Skeletal muscle cell (primary cell): ENCODE measurements around the gene RFK.
A peak's percentile ranks its signal among the peaks of the same experiment; 100 is the strongest.
"Not testable (repeated sequence)": the region's sequence is repeated elsewhere in the genome, so short reads cannot be mapped to it uniquely, and the experiment has no call there.

Source experiments
- DNase-seq: peaks from one replicate; pipeline ENCODE4 v3.0.0-alpha.2; 2010; ENCODE audit warnings: low read depth
- H3K4me3 ChIP-seq: 2 replicates; pipeline ENCODE4 v1.5.1; 2011; ENCODE audit warnings: low read depth, mild to moderate bottlenecking, control low read depth, low read length, moderate library complexity

RFK gene

DNA sequence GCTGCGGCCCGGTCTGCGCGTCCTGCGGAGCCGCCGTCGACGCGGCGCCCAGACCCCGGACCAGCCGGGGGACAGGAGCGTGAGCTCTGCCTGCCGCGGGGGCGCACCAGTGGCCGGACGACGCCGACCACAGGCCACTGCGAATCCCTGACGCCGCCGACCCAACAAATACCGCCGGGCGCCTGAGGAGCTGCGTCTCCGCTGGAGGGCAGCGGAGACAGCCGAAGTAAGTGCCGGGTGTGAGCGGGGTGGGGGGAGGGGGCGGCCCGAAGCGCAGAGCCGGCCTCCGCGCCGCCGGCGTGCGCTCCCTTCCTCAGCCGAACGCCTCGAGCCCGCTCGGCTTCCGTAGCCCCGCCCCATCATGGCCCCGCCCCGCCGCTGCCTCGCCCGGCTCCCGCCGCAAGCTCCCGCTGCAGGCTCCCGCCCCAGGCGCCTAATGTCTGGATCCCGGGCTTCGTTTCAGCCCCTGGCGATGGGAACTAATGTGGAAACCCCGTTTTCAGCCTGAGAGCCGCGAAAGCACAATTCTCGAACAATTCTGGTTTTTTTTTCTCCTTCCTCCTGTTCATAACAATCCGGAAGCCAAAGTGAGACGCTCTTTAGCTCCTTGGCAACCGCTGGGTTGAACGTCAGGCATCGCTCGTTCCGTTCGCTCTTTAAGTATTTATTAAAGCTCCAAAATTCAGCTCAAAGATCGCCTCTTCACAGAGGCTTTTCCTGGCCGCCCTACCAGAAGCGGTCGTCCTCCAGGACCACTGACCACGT lies at the start of gene RFK:
Gene RFK (minus strand): TSS at position 232 of the 765 bp plus-strand sequence. CDS start 255 bp downstream, outside the sequence.
- DNase-seq: peak; percentile 82
- H3K4me3 ChIP-seq: peak within 1 kb of the TSS; percentile 89

DNA sequence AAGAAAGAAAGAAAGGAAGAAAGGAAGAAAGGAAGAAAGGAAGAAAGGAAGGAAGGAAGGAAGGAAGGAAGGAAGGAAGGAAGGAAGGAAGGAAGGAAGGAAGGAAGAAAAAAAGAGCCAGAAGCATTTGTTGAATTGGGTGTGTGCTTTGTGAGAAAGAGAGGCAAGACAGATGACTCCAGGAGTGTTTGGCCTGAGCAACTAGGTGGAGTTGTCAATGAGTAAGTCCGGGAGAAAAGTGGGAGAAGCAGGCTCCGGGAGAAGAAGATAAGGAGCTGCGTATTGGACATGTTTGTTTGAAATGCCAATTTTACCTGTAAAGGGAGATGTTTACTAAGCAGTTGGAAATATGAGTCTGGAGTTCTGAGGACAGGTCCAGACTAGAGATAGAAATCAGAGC lies 49.7 kb upstream of the RFK start:
- H3K4me3 ChIP-seq: no peak overlapping the region
- no peak for DNase-seq

DNA sequence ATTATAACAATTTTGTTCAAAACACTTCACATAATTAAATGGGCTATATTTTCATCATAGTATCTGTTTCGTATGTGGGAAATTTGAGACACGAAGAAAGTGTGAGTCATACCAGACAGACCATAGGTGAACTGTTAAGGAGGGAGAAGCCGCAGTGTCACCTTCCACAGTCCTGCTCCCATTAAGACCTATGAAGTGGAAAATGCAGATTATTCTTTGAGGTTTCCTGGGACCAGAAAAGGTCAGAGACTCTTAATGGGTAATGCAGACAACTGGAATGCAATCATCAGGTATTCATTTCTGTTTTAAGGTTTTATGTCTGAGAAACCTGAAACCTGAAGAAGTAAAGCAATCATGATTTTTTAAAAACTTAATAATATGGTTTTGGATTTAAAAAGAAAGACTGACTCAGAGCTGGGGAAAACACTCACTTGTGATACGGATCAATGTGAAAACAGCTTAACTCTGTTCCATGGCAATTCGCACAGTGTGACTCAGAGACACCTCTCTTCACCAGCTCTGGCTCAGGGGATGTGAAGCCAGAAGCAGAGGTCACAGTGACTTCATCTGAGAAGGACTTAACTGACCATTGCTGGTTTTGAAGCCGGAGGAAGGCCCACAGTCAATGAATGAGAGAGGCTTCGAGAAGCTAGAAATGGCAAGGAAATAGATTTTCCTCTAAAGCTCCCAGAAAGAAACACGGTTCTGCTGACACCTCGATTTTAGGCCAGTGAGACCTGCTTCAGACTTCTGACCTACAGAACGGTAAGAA lies 47.5 kb upstream of the RFK start:
- H3K4me3 ChIP-seq: no peak overlapping the region
- DNase-seq: peak; percentile 48

GRCh38 chr9:76438841-76439588 lies 44.8 kb upstream of the RFK start:
- no peak for DNase-seq

DNA sequence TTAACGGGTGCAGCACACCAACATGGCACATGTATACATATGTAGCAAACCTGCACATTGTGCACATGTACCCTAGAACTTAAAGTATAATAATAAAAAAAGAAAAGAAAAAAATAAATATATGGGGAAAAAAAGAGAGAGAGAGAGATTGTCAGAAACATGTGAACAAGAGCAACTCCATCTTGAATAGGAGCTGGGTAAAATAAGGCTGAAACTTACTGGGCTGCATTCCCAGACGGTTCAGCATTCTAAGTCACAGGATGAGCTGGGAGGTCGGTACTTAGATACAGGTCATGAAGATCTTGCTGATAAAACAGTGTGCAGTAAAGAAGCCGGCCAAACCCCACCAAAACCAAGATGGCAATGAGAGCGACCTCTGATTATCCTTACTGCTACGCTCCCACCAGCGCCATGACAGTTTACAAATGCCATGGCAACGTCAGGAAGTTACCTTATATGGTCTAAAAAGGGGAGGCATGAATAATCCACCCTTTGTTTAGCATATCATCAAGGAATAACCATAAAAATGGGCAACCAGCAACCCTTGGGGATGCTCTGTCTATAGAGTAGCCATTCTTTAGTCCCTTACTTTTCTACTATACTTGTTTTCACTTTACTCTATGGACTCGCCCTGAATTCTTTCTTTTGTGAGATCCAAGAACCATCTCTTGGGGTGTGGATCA lies 42.9 kb upstream of the RFK start:
- not testable (repeated sequence) for DNase-seq, H3K4me3 ChIP-seq

More at GRCh38 chr9:76438841-76439588, 44.8 kb upstream of the RFK start:
- H3K4me3 ChIP-seq: no peak overlapping the region

DNA sequence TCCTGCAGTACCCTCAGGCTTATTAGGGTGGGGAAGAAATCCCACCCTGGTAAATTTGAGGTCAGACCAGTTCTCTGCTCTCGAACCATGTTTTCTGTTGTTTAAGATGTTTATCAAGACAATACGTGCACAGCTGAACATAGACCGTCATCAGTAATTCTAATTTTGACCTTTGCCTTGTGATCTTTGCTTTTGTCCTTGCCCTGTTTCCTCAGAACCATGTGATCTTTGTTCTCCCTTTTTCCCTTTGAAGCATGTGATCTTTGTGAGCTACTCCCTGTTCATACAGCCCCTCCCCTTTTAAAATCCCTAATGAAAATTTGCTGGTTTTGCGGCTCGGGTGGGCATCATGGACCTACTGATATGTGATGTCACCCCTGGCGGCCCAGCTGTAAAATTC lies 40.7 kb upstream of the RFK start:
- DNase-seq, H3K4me3 ChIP-seq: not testable (repeated sequence)

DNA sequence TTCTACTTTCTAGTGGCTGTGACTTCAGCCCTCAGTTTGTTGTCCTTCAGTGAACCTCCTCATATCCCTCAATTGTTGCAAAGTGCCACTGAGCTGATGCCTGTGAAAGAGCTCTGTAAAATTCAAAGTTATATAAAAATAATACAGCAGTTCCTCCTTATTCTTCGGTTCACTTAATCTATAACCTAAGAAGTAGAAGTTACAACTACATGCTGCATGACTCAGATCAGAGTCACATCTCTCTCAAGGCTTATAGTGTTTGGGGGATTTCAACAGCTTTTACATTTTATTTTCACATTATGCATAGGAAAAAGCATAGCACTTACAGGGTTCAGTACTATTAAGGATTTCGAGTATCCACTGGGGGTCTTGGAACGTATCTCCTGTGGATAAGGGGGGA lies 39.6 kb upstream of the RFK start:
- peak; percentile 46 for DNase-seq
- no peak overlapping the region for H3K4me3 ChIP-seq

DNA sequence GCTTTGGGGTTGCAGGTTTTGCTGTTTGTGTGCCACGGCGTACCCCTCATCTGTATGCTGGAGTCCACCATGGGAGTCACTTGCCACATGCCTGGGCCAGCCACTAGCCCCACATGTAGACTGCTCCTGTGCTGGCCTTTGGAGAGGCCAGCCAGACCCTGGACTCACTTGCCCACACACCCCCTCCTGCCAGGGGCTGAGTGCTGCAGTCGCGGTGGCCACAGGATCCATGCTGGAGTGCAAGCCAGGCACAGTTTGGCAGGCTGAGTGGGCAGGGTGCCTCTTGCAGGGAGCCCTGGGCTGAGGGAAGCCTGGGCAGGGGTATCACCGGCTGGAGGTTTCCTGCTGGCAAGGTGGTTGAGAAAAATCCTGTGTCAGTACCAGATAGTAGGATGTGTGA lies 39.2 kb upstream of the RFK start:
- no peak for DNase-seq
- H3K4me3 ChIP-seq: no peak overlapping the region

- no peak for DNase-seq
- H3K4me3 ChIP-seq: no peak overlapping the region
These were observed 37.4 kb upstream of the RFK start for GRCh38 chr9:76431601-76432000.

DNA sequence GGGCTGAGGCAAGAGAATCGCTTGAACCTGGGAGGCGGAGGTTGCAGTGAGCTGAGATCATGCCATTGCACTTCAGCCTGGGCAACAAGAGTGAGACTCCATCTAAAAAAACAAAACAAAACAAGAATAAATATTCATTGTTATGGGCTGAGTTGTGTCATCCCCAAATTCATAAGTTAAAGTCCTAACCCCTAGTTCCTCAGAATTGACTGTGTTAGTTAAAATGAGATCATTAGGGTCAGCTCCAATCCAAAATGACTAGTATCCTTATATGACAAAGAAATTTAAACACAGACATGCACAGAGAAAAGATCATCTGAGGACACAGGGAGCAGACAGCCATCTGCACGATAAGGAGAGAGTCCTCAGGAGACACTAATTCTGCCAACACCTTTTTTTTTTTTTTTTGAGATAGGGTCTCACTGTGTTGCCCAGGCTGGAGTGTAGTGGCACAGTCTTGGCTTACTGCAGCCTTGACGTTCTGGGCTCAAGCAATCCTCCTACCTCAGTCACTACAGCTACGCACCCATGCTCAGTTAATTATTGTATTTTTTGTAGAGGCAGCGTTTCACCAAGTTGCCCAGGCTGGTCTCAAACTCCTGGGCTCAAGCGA lies 32.7 kb upstream of the RFK start:
- no peak overlapping the region for H3K4me3 ChIP-seq
- DNase-seq: no peak

GRCh38 chr9:76425677-76426453 lies 31.6 kb upstream of the RFK start:
- no peak overlapping the region for H3K4me3 ChIP-seq
- DNase-seq: no peak

- no peak overlapping the region for H3K4me3 ChIP-seq
- DNase-seq: no peak
These were observed 30.3 kb upstream of the RFK start for GRCh38 chr9:76424491-76424890.

GRCh38 chr9:76423216-76424177 lies 29.3 kb upstream of the RFK start:
- no peak for DNase-seq
- no peak overlapping the region for H3K4me3 ChIP-seq

DNA sequence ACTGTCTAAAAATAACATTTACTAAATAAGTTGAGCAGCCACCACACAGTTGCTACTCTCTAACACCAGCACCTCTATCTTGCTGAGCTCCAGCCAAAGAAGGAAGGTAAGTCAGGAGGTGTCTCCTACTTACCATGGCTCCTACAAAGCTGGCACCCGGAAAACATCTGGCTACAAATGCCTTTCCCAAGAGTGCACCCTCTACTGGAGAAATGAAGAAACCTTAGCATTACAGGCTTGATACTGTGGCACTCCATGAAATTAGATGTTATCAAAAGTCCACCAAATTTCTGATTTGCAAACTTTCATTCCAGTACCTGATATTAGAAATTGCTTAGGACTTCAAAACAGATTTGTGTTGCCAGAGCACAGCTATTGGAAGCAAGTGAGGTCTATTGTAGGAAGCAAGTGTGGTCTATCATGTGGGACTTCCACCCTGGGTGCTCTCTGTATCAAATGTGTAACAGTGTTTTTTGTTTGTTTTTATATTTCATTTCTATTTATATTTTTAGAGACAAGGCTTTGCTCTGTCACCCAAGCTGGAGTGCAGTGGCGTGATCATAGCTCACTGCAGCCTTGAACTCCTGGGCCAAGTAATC lies 25.7 kb upstream of the RFK start:
- no peak for DNase-seq
- no peak overlapping the region for H3K4me3 ChIP-seq

DNA sequence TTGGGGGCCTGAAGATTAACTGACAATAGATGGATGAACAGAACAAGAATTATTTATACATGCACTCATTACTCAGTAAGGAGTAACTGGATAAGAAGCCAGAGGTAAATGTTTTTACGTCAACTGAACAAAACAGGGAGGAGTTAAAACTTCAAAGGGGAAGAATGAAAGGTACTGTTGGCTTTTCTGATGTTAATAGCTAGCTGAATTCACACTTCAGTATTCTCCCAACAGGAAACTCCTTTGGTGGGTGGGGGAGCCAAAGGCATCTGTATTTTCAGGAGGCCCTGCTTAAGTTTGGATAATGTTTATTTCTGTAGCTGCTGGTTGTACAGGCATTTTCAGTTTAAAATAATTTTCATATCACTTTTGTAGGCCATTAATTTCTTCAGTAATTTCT lies 23.2 kb upstream of the RFK start:
- no peak for DNase-seq
- no peak overlapping the region for H3K4me3 ChIP-seq

DNA sequence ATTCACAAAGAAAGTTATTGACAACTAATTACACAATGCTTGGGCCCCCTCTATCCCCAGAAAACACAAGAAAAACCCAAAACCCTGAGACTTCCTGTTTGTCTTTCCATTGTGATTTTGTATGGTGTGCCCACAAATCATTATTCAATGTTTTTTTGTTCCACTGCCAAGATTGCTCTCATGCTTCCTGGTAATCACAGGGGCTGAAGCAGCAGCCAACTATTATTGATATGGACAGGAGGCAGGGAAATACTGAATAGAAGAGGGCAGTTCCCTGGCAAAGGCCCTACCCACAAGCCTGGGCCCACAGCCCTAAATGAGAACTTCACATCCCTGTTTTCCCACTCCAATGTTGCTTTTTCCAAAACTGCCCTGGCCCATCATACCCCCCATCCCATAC lies 21.5 kb upstream of the RFK start:
- H3K4me3 ChIP-seq: no peak overlapping the region
- DNase-seq: no peak

DNA sequence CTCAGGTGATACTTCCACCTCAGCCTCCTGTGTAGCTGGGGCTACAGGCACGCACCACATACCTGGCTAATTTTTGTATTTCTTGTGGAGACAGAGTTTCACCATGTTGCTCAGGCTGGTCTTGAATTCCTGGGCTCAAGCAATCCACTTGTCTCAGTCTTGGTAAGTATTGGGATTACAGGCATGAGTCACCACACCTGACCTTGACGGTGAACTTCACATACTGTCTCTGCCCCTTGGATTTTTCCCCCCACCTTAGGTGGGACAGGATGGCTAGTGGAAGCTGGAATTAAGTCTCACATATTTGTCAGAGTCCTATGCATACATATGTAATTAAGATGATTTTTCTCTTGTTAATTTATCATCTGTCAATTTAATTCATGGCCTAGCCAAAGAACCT lies 20.9 kb upstream of the RFK start:
- DNase-seq: no peak
- H3K4me3 ChIP-seq: no peak overlapping the region
